Globus pallidus (tissue), 1 donor: Measurements from ENCODE around the gene EYS.
"Not testable (repeated sequence)": the region's sequence is repeated elsewhere in the genome, so short reads cannot be mapped to it uniquely, and the experiment has no call there.

Experiments used
- DNase-seq: peaks from one replicate; pipeline ENCODE4 v3.0.0-alpha.2; 2015; ENCODE audit warnings: low spot score

Gene EYS

DNA sequence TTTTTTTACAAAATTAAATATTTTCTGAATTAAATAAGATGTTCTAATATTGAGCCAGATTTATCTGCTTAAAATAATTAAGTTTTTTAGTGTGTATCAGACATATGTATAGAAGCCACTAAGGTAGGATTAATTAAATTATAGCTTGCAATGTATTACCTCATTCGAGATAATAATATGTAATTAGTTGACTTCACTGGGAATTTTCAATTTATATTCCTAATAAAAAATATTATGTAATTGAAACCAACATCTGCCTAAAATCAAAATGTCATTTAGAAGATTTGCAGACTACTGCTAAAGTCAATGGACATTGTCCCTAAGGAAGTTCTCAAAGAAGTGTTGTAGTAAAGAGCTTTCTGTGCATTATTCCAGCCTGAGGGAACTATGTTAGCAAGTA is 254.7 kb downstream of the EYS start:
- no peak for DNase-seq

DNA sequence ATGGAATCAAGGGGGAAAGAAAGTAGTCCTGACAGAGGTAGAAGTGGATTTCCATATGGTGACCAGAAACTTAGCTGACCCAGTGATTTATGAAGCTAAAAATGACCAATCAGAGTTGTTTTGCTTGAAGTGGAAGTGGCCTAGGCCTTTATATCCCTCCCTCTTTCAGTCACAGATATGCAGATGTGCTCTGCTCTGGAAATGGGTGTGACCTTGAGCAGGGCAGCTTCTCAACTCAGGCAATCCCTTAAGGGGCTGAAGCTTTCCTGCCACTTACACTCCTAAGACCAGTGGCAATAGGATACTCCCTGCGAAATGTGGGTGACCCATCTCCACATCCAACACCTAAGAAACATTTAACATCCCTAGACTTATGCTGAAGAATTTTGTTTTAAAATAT is 256.6 kb downstream of the EYS start:
- DNase-seq: peak; percentile 21

DNA sequence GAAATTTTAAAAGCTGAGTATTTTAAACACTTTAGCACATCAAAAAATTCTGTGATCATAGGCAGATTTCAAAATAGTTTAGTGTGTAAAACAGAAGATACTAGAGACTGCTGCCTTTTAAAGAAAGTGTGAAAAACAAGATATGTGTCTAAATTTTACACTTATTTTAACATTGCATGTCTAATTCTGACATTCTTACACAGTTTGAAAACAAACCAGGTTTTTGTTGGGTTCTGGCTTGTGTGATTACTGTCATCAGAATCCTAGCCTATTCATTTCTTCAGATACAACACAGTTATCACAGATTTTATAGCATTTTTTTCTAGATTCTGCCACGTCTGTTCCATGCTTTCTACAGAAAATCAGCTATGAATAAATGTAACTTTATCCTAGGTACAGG is 257.1 kb downstream of the EYS start:
- peak; percentile 24 for DNase-seq

DNA sequence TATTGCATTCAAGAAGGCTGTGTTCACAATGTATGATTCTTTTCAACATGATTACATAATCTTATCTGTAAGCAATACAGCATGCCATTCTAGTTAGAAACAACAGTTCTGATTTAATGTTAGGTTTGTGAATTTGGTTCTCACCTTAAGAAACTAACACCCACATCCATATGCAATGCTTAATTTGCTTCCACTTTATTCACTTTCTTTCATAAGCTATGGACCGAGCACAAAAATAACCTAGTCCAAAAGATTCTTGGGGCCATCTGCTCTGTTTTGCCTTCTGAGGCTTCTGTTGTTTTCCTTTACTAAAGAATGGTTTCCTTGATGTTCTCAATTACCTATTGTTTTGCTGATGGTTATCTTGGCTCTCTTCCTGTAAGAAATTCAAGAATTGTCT is 258.2 kb downstream of the EYS start:
- DNase-seq: peak; percentile 67

DNA sequence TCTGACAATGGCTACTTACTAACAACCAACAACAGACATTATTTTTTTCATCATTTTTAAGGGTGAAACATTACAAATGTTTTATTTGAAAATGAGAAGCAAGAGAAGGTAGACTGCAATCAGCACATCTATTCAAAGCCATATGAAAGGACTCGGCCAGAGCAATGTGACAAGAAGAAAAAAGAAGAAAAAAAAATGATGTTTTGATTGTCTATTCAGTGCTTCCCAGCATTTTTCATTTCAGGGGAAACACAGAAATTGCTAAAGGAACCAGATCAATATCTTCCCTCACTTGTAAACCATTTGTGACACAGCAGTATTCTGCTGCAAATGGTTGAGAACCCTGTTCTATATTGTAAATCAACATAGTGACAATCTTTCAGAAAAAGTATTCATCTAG is 270.7 kb downstream of the EYS start:
- no peak for DNase-seq

DNA sequence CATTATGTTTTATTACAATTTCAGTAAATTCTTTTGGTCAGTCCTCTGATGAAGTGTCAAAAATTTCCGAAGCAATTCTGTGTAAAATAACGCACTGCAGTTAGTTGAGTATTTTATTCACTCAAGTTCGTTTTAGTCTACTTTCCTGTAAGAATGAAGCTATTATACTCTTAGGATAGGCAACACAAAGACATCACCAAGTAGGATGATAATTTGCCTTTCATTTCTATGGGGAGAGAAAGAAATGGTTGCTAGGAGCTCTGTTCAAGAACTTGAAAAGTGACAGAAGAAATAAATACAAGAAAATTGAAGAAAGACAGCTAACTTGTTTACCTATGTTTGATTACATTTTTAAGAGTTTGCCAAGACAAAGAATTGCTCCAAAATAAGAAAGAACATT is 290.4 kb downstream of the EYS start:
- peak; percentile 2 for DNase-seq

DNA sequence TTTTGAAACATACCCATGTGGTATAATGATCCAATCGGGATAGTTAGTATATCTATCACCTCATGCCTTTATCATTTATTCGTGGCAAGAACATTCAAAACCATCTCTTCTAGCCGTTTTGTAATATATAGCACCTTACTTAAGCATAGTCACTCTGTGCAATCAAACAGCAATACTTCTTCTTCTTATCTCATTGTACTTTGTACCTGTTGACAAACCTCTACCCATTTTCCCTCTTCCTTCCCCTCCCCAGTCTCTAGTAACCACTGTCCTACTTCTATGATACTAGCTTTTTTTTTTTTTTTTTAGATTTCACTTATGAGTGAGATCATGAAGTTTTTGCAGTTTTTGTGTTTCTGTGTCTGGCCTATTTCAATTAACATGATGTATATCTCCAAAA is 296.7 kb downstream of the EYS start:
- no peak for DNase-seq

DNA sequence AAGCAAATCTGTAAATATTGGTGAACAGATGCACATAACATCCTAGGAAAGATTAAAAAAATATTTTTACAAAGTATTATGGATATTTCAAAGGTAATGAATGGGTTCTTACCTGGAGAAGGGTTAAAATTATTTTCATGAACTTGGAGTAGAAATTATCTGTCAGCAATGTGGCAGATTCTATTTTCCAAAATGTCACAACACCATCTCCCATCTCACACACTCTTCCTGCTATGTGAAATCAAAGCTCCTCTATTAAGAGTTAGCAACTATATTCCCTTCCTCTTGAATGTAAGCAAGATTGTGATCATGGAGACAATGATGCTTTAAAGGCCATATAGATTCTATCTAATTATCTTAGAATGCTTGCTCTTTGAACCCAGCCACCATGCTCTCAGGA is 304.5 kb downstream of the EYS start:
- DNase-seq: no peak

DNA sequence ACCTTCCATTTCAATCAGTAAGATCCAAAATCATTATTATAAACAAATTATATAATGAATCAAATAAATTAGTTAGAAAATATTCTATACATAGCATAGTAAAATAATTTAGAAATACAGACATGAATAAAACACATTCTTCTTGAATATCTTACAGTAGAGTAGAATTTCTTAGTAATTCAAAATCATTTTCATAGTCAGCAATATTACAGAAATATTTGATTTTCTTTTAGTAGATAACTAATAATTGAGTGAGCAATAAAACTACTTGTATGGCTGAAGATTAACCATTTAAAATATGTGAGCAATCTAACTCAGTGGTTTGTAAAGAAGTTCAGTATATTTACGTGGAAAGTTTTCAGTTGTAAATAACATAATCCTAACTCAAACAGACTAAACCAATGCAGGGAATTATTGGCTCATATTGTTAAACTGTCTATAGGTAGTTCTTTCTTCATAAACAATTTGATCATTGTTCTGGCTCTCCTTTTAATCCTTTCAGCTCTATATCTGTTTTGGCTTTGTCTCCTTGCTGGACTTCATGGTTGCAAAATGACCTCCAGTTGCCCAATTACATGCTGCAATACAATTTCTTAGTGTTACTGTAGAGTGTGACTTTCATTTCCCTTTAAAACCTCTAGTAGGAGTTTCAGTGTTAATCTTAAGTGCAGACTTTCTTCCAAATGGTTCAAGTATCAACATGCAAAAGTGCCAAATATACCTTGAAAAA is 307.5 kb downstream of the EYS start:
- DNase-seq: no peak

DNA sequence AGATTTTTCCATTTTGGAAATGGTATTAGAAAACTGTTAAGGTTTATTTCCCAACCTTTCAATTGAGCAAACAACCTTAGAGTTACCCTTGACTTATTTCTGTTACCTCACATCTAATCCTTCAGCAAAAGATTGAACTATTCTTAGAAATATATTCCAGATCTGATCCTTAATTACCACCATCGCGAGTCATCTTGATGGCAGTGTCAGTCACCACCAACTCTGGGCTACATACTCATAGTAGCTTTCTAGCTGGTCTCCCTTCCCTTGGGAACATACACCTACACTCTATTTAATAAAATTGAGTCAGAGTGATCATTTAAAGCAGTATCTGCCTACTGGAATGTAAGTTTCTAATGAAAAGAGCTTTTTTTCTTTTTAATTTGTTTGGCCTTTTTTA is 308.2 kb downstream of the EYS start:
- DNase-seq: no peak

DNA sequence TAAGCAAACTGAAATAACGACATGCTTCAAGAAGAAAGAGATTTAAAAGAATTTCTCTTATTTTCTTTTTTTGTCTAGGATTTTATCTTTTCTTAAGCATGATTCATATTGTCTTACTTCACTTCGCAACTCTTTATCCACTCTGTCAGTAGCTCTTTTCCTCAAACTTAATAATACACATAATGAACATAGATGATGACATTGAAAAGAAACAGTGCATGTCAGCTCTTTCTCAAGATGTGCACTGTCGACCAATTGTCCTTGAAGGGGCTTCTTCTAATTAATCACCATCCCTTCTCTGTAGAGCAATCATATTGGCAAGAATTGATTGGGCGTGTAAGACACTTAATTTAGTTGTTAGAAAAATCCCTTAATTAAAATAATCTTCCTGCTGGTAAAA is 356.5 kb downstream of the EYS start:
- no peak for DNase-seq

DNA sequence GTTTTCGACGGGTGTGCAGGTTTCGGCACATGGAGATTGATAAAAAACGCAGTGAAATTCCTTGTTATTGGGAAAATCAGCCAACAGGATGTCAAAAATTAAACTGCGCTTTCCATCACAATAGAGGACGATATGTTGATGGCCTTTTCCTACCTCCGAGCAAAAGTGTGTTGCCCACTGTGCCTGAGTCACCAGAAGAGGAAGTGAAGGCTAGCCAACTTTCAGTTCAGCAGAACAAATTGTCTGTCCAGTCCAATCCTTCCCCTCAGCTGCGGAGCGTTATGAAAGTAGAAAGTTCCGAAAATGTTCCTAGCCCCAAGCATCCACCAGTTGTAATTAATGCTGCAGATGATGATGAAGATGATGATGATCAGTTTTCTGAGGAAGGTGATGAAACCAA is 404.4 kb downstream of the EYS start:
- not testable (repeated sequence) for DNase-seq

DNA sequence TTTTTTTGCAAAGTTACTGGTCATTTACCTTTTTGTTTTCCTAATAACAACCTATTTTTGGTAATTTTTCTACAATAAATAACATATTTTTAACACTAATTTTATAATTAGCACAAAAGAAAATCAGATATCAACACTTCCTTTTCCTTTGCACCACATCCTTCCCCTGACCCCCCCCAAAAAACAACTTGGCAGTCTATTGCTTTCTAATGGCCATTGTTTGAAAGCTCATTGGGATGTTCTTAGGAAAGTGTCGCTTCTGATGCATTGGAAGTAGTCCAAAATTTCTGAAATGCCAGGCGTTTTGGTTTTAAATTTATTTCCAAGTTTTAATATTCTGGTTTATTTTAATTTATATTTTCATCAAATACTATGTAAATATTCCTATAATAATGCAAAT is 407.8 kb downstream of the EYS start:
- DNase-seq: no peak

DNA sequence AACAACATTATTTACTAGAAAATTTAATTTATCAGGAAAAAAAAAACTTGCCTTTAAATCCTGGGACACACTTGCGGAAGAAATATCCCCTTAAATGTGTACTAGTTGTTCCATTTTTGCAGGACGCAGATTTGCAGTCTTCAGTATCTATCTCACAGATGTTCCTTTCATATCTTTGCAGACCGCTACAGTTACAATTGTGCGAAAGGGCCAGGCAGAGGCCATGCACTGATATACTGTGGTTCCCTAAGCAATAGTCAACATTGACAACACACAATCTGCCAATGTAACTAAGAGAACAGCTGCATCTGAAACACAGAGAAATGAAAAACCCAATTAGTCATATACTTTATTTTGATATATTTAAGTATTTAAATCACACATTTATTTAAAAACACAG is 411.2 kb downstream of the EYS start:
- no peak for DNase-seq

DNA sequence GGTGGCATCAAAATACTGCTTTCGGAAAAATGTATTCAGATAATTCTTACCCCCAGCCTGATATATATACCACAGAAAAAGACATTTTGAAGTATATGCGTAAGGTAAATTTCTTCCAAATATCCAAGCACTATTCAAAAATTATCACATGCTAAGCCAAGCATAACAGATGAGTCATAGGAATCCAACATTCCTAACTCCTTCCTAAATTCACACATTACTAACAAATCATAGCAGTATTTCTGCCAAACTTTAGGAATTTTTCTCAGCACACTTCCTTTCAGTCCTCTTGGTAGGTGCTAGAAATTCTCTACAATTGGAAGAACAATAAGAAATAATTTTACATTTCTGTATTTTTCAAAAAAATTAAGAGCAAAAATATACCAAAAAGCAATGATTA is 417.5 kb downstream of the EYS start:
- no peak for DNase-seq

DNA sequence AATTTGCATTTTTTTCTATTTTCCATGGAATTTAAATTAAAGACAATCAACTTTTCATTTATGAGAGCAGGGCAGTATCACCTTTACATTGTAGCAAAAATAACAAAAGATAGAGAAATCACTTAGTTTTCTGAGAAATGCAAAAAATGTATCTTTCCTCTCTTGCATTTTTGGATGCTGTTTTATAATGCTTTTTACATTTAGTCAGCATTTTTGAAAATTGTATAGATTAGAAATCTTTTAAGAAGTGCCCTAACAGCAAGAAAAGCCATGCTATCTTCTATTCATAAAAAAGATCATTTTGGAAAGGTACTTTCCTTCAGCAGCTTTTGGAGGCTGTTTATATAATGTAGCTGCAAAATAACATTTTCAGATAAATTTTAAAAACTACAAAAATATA is 421.8 kb downstream of the EYS start:
- DNase-seq: no peak

DNA sequence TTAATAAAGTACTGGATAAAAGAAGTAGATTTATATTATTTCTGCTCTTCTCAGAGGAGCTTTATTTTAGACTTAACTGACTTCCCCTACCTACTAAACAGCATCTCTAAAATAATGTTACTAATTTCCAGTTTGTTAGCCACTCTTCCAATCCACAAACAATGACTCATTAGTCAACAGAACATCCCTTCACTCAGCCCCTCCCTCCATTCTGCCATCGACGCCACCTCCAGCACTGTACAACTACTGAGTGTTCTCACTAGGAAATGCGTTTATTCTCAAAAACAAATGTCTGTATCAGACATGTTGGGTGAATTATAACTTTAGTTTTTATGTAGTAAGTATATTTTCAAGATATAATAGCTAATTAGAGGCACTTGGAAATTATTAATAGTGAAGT is 427.0 kb downstream of the EYS start:
- no peak for DNase-seq

DNA sequence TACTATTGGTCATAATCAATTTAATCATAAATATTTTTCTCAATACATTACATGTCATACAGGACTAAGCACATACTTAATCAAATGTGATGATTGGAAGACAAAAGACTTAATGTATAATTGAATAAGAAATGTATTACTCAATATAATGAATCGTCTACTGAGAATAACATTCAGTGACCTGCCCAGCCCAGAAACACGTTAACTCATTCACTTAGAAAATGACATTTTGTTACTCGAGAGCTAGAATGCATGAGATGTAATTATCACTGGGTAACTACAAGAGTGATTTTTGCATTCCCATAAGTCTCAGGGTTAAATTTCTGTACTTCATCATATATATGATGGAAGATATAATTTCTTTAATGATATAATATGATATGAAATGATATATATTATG is 444.8 kb downstream of the EYS start:
- no peak for DNase-seq

DNA sequence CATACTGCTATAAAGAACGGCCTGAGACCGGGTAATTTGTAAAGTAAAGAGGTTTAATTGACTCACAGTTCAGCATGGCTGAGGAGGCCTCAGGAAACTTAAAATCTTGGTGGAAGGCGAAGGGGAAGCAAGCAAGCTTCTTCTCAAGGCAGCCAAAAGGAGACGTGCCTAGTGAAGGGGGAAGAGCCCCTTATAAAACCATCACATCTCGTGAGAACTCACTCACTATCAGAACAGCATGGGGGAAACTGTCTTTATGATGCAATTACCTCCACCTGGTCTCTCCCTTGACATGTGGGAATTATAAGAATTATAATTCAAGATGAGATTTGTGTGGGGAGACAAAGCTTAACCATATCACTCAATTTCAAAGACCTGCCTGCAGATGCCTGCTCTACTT is 447.0 kb downstream of the EYS start:
- DNase-seq: no peak

DNA sequence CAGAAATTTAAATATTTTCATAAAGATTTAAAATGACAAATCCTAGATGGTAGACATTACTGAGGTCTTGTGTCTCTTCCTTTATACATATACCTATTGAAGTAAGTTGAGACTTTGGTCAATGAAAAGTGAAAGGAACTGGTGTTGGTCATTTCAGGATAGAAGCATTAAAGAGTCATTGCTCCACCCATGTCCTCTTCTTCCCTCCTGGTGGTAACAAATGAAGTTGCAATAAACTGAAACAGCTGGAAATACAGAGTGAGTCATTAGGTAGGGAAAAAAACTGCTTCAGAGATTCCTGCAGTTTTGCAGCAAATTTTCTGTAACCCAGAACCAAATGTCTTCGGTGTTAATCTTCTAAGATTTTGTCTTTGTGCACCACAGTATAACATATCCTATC is 448.0 kb downstream of the EYS start:
- DNase-seq: no peak

DNA sequence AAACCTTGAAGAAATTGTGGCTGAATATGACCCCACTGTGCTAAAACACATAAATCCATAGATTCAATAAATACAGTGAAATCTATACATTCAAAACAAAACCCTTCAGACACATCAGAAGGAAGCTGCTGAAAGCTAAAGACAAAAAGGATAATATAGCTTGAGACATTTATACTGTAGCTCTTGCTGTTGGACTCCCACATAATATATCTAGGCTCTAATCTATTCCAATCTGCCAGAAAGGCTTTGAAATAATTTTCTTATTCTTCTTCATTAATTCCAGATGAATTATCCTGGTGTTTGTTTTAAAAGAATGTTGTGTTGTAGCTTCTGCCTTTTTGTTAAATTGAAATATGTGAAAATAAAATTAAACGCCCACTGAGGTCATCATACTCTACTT is 454.0 kb downstream of the EYS start:
- DNase-seq: no peak

DNA sequence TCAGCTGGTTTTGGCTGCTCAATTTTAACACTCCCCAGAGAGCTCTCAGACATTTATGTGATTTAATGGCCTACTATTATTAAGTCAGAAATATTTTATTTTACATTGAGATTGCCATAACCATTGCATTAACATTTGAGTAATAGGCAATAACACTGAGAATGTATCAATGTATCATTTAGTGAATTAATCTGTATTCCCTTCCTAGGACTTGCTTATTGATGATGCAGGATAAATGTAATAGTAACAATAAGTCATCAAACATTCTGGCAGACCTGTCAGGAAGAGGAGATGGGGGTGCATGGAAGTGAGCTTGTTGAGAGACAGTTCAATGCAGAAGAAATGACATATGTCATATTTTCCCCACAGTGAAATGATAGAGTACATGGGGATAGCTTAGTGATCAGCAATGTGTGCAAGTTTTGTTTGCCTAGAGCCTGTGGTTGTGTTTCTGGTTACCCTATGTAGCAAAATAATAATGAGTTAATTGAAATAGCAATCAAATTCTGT is 458.9 kb downstream of the EYS start:
- no peak for DNase-seq

DNA sequence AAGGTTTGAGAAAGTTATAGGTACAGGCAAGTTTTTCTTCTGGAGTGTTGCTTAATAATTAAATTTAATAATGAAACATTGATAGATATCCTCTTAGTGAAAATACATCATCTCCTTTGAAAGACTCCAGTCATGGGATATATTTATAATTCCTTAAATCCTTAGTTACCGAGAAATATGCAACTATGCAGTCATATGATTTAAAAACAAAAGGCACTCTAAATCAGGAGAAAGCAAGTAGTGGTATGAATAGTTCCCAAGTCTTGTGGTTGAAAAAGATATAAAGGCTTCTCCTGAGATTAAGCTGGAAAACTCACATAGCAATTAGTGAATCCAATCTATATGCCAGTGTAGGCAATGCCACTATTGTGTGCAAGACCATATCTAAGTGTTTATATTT is 475.4 kb downstream of the EYS start:
- DNase-seq: no peak

DNA sequence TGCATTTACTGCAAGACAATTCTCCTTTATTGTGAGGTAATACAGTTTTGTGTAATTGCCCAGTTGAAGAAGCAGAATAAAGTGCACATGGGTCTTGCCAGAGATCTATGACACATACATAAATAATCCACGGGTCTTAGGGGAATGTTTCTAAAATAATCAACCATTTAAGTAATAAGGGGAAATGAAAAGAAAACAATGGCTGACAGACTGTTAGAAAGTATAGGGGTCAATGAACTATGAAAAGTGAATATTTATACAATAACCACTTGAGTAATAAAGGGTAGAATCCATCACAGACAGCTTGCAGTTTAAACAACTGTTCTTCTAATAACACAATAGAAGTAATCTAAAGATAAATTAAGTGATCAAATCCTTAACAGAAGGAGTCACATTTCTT is 477.2 kb downstream of the EYS start:
- DNase-seq: no peak

DNA sequence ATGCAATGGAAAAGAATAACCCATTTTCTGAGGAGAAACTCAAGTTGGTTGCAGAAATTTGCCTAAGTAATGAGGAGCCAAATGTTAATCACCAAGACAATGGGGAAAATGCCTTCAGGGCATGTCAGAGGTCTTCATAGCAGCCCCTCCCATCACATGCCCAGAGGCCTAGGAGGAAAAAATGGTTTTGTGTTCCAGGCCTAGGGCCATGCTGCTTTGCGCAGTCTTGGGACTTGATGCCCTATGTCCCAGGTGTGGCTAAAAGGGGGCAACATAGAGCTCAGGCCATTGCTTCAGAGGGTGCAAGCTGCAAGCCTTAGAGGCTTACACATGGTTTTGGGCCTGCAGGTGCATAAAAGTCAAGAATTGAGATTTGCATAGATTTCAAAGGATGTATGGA is 485.9 kb downstream of the EYS start:
- DNase-seq: no peak
